Uterus (tissue), 2 donors: Measurements from ENCODE around the gene LYZ.

Experiments
- POLR2A ChIP-seq, 2 donors: fragments of 450-650 bp; IDR thresholded peaks; one replicate each; pipeline ENCODE4 v1.6.1; 2016; ENCODE audit warnings: antibody characterized with exemption in 2 of 2, mild to moderate bottlenecking in 1 of 2, moderate library complexity in 1 of 2
- TF ChIP-seq, protein P1 (sequence below), 4 experiments: fragments of 200-600 bp in 2 of 4; fragments of 450-650 bp in 2 of 4; sonication (generic) in 2 of 4; IDR thresholded peaks; one replicate each; pipeline ENCODE4 v1.5.1; 2016 to 2019; ENCODE audit warnings: antibody characterized with exemption in 4 of 4, mild to moderate bottlenecking in 2 of 4, moderate library complexity in 1 of 4

DNA sequence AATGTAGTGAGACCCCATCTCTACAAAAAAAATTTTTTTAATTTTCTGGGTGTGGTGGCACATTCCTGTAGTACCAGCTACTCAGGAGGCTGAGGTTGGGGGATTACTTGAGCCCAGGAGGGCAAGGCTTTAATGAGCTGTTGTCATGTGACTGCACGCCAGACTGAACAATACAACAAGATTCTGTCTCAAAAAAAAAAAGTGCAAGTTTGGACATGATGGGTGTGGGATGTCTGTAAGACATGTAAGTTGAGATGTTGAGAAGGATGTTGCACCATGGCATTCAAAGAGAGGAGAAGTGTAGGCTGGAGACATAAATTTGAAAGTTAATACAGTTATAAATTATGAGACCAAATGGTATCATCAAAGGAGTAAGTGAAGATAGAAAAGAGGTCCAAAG is 34.9 kb downstream of the LYZ start:
- TF ChIP-seq, protein P1, sequence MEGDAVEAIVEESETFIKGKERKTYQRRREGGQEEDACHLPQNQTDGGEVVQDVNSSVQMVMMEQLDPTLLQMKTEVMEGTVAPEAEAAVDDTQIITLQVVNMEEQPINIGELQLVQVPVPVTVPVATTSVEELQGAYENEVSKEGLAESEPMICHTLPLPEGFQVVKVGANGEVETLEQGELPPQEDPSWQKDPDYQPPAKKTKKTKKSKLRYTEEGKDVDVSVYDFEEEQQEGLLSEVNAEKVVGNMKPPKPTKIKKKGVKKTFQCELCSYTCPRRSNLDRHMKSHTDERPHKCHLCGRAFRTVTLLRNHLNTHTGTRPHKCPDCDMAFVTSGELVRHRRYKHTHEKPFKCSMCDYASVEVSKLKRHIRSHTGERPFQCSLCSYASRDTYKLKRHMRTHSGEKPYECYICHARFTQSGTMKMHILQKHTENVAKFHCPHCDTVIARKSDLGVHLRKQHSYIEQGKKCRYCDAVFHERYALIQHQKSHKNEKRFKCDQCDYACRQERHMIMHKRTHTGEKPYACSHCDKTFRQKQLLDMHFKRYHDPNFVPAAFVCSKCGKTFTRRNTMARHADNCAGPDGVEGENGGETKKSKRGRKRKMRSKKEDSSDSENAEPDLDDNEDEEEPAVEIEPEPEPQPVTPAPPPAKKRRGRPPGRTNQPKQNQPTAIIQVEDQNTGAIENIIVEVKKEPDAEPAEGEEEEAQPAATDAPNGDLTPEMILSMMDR (IDR thresholded peaks at IDR 0.05) = no peak
- no peak for TF ChIP-seq POLR2A (IDR thresholded peaks at IDR 0.05)
